ENCODE results near the gene CCDC137. TPM values are rescaled to one million over a fixed set of nuclear protein-coding genes. Genes with fewer than 3 reads are reported as not detected.
A peak's percentile ranks its signal among the peaks of the same experiment; 100 is the strongest.

CCDC137 gene
- total and polyA plus RNA-seq, 2 of the 13 experiments (the other 11 are each of a cell fraction or from before 2014, with no cell fraction given) = 14.6 to 39.1 TPM

- TF ChIP-seq HMGXB4 (CRISPR knock-in tag; IDR thresholded peaks at IDR 0.05; ENCODE audit: borderline replicate concordance in 1 of 2, low read depth in 1 of 2) (no peak), HNRNPLL (IDR thresholded peaks at IDR 0.05; ENCODE audit: low read depth, low read length, poor library complexity, severe bottlenecking) (peak; percentile 20), ZNF589 (CRISPR knock-in tag; conservative IDR thresholded peaks at IDR 0.05) (no peak), ZSCAN9 (CRISPR knock-in tag; IDR thresholded peaks at IDR 0.05; ENCODE audit: borderline replicate concordance) (no peak), XBP1 (CRISPR knock-in tag; IDR thresholded peaks at IDR 0.05) (no peak), SMYD3 (CRISPR knock-in tag; IDR thresholded peaks at IDR 0.05) (no peak), HOMEZ (CRISPR knock-in tag; IDR thresholded peaks at IDR 0.05; ENCODE audit: low read depth) (no peak), ERF (CRISPR knock-in tag; IDR thresholded peaks at IDR 0.05) (no peak), RFX5 (IDR thresholded peaks at IDR 0.05; ENCODE audit: low read depth, low read length) (peak; percentile 77; the same call in 1 of the 2 replicates), CAMTA2 (CRISPR knock-in tag; IDR thresholded peaks at IDR 0.05; ENCODE audit: borderline replicate concordance) (no peak; the same call in 1 of the 2 replicates), SMAD9 (CRISPR knock-in tag; IDR thresholded peaks at IDR 0.05) (no peak), ZNF543 (CRISPR knock-in tag; IDR thresholded peaks at IDR 0.05) (no peak), PHF20 (CRISPR knock-in tag; IDR thresholded peaks at IDR 0.05) (no peak), ZNF841 (CRISPR knock-in tag; IDR thresholded peaks at IDR 0.05; ENCODE audit: borderline replicate concordance) (no peak), CENPT (CRISPR knock-in tag; IDR thresholded peaks at IDR 0.05; ENCODE audit: low read depth) (0 out of 2 replicates have a peak, but pooled peaks have one; percentile 77), ZBTB38 (CRISPR knock-in tag; IDR thresholded peaks at IDR 0.05) (0 out of 2 replicates have a peak, but pooled peaks have one; percentile 55), RARG (CRISPR knock-in tag; IDR thresholded peaks at IDR 0.05; ENCODE audit: low read depth) (no peak), LCORL (IDR thresholded peaks at IDR 0.05) (no peak), LCORL (CRISPR knock-in tag; IDR thresholded peaks at IDR 0.05) (no peak), CC2D1A (CRISPR knock-in tag; IDR thresholded peaks at IDR 0.05) (no peak), ETV5 (CRISPR knock-in tag; IDR thresholded peaks at IDR 0.05; ENCODE audit: borderline replicate concordance) (no peak), ZNF788 (CRISPR knock-in tag; IDR thresholded peaks at IDR 0.05; ENCODE audit: borderline replicate concordance) (0 out of 2 replicates have a peak, but pooled peaks have one; percentile 21), ESRRA (CRISPR knock-in tag; IDR thresholded peaks at IDR 0.05; ENCODE audit: low read depth) (no peak)
Observed at GRCh38 chr17:81722184-81723120, 55.9 kb downstream of the CCDC137 start (continued).
